Activated CD4-positive, alpha-beta T cell treated with anti-CD3 and anti-CD28 coated beads, Interleukin-2, amount 50 U/mL, for 4 hours (primary cell): ENCODE data around the gene KCTD7.
"Not testable (repeated sequence)": the region's sequence is repeated elsewhere in the genome, so short reads cannot be mapped to it uniquely, and the experiment has no call there.

Experiments used
- DNase-seq, 2 experiments: peaks; one replicate each; pipeline ENCODE4 v3.0.0-alpha.2; 2020

Gene KCTD7

DNA sequence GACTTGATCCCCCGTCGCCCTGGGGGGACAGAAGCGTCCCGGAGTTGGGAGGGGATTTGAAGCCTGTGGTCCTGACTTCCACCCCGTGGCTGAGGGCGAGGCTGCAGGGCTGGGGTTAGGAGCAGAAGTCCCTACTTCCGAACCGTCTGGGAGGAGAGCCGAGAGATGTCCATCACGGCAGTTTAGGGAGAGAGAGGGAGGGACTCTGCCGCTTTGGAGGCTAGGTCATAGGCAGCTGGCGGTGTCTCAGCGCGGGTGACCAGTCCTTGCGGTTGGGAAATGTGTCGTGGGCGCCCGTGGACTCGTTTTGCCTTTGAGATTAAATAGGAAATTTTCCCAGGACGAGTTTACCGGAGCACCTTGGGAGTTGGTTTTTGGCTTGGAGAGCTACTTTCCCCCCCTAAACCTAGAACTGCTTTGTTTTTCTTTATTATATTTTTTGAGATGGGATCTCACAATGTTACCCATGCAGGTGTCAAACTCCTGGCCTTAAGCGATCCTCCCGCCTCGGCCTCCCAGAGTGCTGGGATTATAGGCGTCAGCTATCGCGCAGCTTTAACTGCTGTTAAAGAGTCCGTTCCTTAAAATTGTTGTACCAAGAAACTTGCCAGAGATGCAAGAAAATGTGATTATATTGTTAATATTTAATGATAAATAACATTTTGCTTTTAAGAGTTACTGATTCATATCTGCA is 26.6 kb downstream of the KCTD7 start:
- not testable (repeated sequence) for DNase-seq

DNA sequence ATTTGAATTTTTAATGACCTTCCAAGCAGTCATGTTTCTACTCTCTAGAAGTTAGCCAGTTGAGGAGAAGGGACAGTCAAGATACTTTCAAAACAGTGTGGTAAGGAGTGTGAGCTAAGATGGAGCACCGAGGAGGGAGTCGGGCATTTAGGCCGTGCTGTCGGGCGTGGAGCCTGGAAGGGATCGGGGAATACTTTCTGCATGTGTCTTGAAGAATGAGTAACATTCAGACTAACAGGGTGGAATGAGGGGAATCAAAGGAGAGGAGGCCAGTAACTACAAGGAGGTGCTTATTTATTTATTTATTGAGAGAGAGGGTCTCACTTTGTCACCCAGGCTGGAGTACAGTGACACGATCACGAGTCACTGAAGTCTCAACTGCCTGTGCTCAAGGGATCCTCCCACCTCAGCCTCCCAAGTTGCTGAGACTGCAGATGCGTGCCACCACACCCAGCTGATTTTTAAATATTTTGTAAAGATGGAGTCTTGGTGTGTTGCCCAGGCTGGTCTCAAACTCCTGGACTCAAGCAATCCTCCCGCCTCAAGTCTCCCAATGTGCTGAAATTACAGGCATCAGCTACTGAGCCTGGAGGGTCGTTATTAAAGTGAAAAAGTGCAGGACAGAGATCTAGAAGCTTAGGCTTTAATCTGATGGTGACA is 27.3 kb downstream of the KCTD7 start:
- DNase-seq: not testable (repeated sequence)

DNA sequence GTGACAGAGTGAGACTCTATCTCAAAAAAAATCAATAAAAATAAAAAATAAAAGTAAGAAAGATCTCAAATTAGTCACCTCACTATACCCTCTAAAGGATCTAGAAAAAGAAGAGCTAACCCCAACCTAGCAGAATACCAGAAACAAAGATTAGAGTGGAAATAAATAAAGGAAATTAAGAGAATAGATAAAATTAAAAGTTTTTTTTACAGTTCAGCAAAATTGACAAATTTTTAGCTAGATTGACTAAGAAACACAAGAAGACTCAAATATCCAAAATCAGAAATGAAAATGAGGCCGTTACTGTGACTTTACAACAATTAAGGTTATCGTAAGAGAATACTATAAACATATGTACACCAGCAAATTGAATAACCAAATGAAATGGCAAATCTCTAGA is 29.1 kb downstream of the KCTD7 start:
- no peak for DNase-seq

DNA sequence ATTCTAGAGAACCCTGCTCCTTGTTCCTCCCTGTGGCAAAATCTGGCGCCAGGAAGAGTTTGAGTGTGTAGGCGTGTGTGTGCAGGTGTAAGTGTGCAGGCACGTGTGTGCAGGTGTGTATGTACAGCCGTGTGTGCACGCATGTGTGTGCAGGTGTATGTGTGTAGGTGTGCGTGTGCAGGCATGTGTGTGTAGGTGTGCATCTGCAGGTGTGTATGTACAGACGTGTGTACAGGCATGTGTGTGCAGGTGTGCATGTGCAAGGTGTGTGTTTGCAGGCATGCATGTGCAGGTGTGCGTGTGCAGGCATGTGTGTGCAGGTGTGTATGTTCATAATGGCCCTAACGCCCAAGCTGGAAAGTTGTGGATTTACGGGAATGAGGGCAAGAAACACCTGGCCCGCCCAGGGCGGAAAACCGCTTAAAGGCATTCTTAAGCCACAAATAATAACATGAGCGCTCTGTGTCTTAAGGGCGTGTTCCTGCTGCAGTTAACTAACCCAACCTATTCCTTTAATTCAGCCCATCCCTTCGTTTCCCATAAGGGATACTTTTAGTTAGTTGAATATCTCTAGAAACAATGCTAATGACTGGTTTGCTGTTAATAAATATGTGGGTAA is 34.1 kb downstream of the KCTD7 start:
- no peak for DNase-seq

GRCh38 chr7:66664590-66665293 is 36.1 kb downstream of the KCTD7 start:
- no peak for DNase-seq

GRCh38 chr7:66666313-66666952 is 37.8 kb downstream of the KCTD7 start:
- DNase-seq: no peak

DNA sequence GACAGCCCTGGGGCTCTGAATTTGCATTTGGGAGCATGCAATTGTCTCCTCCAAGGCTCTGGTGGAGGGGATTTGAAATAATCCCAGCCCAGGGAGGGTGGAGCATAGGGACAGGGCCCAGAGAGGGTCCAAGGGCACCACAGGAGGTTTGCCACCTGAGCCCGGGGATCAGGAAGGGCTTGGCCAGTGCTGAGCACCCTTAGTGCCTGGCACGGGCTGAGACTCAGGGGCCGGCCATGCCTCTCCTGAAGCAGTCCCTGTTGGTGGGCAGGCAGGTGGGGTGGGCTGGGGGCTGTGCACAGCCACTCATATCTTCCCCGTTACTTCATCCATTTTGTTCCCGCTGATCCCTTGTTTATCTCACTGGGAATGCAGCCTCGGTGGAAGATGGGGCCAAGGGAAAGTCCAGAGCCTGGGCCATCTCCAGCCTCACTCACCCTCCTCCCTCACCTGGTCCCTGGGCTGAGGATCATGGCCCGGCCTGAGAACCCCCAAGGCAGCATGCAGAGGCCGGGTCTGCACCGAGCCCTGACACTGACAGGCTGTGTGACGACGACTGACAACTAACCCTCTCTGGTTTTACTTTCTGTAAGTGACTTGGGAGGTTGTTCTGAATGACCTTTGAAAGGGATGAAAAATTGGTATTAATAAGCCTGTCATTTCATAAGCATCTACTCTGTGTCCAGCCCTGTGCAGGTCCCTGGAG is 38.5 kb downstream of the KCTD7 start:
- DNase-seq: no peak

DNA sequence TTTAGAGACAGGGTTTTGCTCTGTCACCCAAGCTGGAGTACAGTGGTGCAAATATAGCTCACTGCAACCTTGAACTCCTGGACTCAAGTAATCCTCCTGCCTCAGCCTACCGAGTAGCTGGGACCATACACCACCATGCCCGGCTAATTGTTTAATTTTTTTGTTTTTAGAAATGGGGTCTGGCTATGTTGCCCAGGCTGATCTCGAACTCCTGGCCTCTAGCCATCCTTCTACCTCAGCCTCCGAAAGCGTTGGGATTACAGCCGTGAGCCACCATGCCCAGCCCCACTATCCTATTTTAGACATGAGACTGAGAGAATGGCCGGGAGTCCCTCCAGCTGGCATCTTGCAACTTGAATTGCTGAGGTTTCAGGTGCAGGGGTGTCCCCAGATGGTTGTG is 39.4 kb downstream of the KCTD7 start:
- DNase-seq: no peak

DNA sequence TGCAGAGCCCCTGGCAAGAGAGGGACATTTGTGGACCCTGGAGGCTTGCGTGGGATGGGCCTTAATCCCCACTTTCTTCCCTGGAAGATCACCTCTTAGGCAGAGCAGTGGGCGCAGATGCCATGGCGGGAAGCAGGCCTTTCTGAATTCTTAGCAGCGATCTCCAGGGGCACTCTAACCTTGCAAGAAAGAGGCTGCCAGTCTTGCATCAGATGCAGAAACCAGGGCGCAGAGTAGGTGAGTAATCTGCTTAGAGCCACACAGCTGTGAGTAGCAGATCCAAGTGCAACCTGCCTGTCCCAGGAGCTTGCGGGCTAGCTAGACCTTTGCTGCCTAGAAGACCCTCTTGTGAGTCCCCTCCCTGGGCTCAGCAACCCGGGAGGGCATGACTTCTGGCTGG is 40.0 kb downstream of the KCTD7 start:
- DNase-seq: no peak

- DNase-seq: no peak
Observed at GRCh38 chr7:66669088-66669487, 40.4 kb downstream of the KCTD7 start.

DNA sequence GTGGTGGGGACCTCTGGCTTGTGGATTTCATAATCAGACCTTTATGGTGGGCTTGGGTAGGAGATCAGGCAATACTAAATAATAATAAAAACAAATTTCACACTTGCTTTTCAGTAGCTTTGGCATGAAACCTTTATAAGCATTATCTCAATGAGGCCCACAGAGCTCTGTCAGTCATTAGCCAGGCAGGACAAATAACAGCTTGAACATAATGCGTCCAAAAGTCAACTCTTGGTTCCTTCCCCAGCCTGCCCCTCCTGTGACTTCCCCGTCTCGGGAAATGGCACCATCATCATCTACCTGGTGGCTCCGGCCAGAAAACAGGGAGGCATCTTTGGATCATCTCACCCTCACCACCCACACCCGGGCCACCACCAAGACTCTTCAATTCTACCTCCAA is 40.8 kb downstream of the KCTD7 start:
- no peak for DNase-seq

DNA sequence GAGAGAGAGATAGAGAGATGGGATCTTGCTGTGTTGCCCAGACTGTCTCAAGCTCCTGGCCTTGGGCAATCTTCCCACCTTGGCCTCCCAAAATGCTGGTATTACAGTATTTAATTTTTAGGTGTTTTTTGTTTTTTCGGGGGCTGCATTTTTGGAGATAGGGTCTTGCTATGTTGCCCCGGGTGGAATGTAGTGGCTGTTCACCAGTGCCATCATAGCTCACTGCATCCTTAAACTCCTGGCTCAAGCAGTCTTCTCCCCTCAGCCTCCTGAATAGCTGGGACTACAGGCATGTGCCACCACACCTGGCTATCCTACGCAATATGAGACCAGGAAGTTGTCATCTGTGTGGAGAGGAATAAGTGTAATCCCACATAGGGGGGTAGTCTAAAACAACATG is 42.4 kb downstream of the KCTD7 start:
- no peak for DNase-seq

DNA sequence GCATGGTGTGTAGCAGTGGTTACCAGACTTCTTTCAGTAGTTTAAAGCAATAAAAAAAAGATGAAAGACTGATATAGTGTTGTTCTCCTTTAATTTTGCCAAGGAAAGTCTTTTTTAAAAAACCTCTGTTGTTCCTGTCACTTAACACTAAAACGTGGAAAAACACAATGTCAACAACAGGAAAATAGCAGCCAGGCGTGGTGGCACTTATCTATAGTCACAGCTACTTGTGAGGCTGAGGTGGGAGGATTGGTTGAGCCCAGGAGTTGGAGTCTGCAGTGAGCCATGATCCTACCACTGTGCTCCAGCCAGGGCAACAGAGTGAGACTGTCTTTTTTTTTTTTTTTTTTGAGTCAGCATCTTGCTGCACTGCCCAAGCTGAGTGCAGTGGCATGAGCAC is 42.8 kb downstream of the KCTD7 start:
- DNase-seq: not testable (repeated sequence)

- not testable (repeated sequence) for DNase-seq
Observed at GRCh38 chr7:66672432-66673123, 43.9 kb downstream of the KCTD7 start.

- DNase-seq: not testable (repeated sequence)
Observed at GRCh38 chr7:66673124-66673640, 44.5 kb downstream of the KCTD7 start.

- no peak for DNase-seq
Observed at GRCh38 chr7:66679633-66680244, 51.1 kb downstream of the KCTD7 start.

DNA sequence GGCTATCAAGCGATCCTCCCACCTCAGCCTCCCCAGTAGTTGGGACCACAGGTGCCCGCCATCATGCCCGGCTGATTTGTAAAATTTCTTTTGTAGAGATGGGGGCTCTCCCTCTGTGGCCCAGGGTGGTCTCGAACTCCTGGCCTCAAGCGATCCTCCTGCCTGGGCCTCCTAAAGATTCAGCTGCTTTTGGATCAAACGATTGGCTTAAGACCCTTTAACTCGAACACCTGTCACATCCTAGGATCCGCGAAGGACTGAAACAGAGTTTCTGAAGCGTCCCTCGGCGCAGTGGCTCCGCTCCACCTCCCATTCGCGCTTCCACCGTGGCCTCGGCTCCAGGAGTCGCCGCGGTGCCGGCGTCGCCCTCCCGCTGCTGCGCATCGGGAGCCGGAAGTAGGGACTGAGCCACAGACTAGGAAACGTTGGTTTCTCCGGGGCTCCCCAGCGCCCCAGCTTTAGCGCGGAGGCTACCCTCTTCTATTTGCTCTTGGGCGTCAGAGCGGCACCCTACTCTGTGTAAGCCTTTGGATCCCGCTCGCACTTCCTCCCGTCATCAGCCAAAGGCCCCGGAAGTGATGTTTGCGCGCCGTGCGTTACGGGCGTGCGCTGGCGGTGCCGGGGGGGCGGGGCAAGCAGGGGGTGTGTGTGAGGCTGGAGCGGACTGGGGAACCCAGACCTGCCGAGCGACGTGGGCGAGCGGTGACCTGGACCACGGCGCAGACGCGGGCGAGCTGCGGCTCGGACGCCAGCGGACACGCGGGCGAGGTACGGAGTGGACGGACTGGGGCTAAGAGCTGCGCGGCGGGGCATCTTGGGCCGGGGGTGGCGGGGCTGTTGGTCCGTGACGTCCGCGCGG is 53.0 kb downstream of the KCTD7 start:
- DNase-seq: peak; percentile 91 to 92

GRCh38 chr7:66682350-66683093 is 53.8 kb downstream of the KCTD7 start:
- no peak for DNase-seq

DNA sequence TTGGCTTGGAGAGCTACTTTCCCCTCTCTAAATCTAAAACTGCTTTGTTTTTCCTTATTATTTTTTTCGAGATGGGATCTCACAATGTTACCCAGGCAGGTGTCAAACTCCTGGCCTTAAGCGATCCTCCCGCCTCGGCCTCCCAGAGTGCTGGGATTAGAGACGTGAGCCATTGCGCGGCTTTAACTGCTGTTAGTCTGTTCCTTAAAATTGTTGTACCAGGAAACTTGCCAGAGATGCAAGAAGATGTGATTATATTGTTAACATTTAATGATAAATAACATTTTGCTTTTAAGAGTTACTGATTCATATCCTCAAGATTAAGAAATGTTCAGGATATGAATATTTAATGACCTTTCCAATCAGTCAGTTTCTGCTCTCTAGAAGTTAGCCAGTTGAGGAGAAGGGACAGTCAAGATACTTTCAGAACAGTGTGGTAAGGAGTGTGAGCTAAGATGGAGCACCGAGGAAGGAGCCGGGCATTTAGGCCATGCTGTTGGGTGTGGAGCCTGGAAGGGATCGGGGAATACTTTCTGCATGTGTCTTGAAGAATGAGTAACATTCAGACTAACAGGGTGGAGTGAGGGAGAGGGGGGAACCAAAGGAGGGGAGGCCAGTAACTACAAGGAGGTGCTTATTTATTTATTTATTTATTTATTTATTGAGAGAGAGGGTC is 54.6 kb downstream of the KCTD7 start:
- DNase-seq: not testable (repeated sequence)
